ENCODE measurements around the gene SLIT3. TPM values are rescaled to one million over a fixed set of nuclear protein-coding genes. Genes with fewer than 3 reads are reported as not detected.
A peak's percentile ranks its signal among the peaks of the same experiment; 100 is the strongest.

Gene SLIT3
- total RNA-seq, 1 experiment from 2014 or later: 0.92 TPM

DNA sequence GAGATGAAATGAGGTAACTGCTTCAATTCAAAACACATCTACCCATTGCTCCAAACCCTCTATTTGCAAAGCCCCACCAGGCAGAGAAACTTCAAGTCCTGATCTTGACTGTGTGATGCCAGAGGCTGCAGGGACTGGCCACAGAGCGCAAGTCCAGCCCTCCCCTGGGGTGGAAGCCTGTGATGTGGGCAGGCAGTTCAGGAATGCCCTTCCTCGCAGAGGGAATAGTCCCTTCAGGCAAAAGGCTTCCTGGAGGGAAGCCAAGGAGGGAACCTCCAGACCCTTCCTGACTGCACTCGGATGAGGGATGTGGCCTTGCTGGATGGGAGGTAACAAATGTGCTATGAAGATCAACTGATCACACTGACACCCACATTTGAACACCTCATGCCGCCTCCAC lies 131.2 kb downstream of the SLIT3 start:
- no peak overlapping the region for H4K91ac ChIP-seq (ENCODE audit: insufficient read length, low read depth, low read length)
- Mint-ChIP-seq H3K4me3 (no peak overlapping the region), H3K27ac (peak overlapping the region in 1 of 3 experiments; percentile 62; a peak in 1 of 7 replicates), H3K27me3 (ENCODE audit: low read depth) (peaks cover 11% of the 10 kb centered on the region; the same call in 1 of the 2 replicates), H3K36me3 (ENCODE audit: insufficient read depth in 1 of 3, low read depth in 3 of 3) (no peaks in the 10 kb centered on the region), H3K4me1 (peaks cover 19 to 22% of the 10 kb centered on the region in 2 experiments), H3K9me3 (no peaks in the 10 kb centered on the region; a peak in 1 of 5 replicates)
- H2BK20ac ChIP-seq (ENCODE audit: low read depth, low read length, poor library complexity, severe bottlenecking): no peak overlapping the region
- H4K5ac ChIP-seq (ENCODE audit: insufficient read length, low read depth, low read length): no peak overlapping the region
- H2BK120ac ChIP-seq (ENCODE audit: low read depth, low read length, poor library complexity, severe bottlenecking): no peak overlapping the region
- H2AFZ ChIP-seq (ENCODE audit: low read length): no peak overlapping the region
- DNase-seq: no peak
- no peak overlapping the region for H2BK5ac ChIP-seq (ENCODE audit: insufficient read length, low read length)
- no peaks in the 10 kb centered on the region for H3K27me3 ChIP-seq (ENCODE audit: insufficient read depth, low read length)
- no peaks in the 10 kb centered on the region for H3K23me2 ChIP-seq (ENCODE audit: insufficient read length, low read depth, low read length, poor library complexity, severe bottlenecking)
- TF ChIP-seq, protein P1, sequence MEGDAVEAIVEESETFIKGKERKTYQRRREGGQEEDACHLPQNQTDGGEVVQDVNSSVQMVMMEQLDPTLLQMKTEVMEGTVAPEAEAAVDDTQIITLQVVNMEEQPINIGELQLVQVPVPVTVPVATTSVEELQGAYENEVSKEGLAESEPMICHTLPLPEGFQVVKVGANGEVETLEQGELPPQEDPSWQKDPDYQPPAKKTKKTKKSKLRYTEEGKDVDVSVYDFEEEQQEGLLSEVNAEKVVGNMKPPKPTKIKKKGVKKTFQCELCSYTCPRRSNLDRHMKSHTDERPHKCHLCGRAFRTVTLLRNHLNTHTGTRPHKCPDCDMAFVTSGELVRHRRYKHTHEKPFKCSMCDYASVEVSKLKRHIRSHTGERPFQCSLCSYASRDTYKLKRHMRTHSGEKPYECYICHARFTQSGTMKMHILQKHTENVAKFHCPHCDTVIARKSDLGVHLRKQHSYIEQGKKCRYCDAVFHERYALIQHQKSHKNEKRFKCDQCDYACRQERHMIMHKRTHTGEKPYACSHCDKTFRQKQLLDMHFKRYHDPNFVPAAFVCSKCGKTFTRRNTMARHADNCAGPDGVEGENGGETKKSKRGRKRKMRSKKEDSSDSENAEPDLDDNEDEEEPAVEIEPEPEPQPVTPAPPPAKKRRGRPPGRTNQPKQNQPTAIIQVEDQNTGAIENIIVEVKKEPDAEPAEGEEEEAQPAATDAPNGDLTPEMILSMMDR (conservative IDR thresholded peaks at IDR 0.05): no peak
- H3K9ac ChIP-seq (ENCODE audit: extremely low read depth, insufficient read length, low read length): no peak overlapping the region
- H3K4me2 ChIP-seq (ENCODE audit: insufficient read depth, insufficient read length, low read length): no peak overlapping the region
- peaks cover 5% of the 10 kb centered on the region; the same call in 1 of the 2 replicates for H3K4me1 ChIP-seq (ENCODE audit: insufficient read depth, low read length)
- H4K20me1 ChIP-seq (ENCODE audit: control insufficient read depth, insufficient read depth, insufficient read length): no peaks in the 10 kb centered on the region
- no peak overlapping the region for H2BK15ac ChIP-seq (ENCODE audit: low read depth, low read length)
- H2AK5ac ChIP-seq (ENCODE audit: insufficient read length, low read length): no peak overlapping the region
- no CpG with 5 or more reads among the region's 4 CpGs for WGBS (ENCODE audit: extremely low coverage, insufficient read length, low lambda C conversion rate)
- no peaks in the 10 kb centered on the region for H3K79me2 ChIP-seq (ENCODE audit: insufficient read depth, low read length)
- no peaks in the 10 kb centered on the region for H3K9me3 ChIP-seq (ENCODE audit: control insufficient read depth, low read depth, low read length)
- H2BK12ac ChIP-seq (ENCODE audit: insufficient read length, low read depth, low read length): no peak overlapping the region
- H3K79me1 ChIP-seq (ENCODE audit: insufficient read depth, low read depth, low read length, poor library complexity, severe bottlenecking): no peaks in the 10 kb centered on the region
- H3K14ac ChIP-seq (ENCODE audit: insufficient read depth, low read length): no peak overlapping the region
- H3K27ac ChIP-seq (ENCODE audit: insufficient read length, low read depth, low read length): no peak overlapping the region
- H3K23ac ChIP-seq (ENCODE audit: insufficient read length, low read depth, low read length): no peak overlapping the region
- H3K56ac ChIP-seq (ENCODE audit: insufficient read length, low read depth, low read length): no peak overlapping the region
- H3K18ac ChIP-seq (ENCODE audit: insufficient read length, low read depth, low read length): no peak overlapping the region
- no peak overlapping the region for H3K4ac ChIP-seq (ENCODE audit: low read depth, low read length)
- H4K8ac ChIP-seq (replicated peaks; ENCODE audit: insufficient read length, low read depth, low read length): no peak overlapping the region
- H3T11ph ChIP-seq (ENCODE audit: low read length): no peak overlapping the region
